Renal cortex interstitium (tissue), 11 donors: ENCODE results near the gene C6orf89. TPM values are rescaled to one million over a fixed set of nuclear protein-coding genes. Genes with fewer than 3 reads are reported as not detected.
"Not testable (repeated sequence)": the region's sequence is repeated elsewhere in the genome, so short reads cannot be mapped to it uniquely, and the experiment has no call there.

Source experiments
- DNase-seq, 11 donors: peaks; one replicate each; pipeline ENCODE4 v3.0.0-alpha.2; 2013; ENCODE audit warnings: low read depth in 9 of 11, low spot score in 4 of 11; ENCODE audit errors: extremely low read depth in 1 of 11
- polyA plus RNA-seq, 3 donors: library from polyadenylated mRNA; unstranded; fragments of 120-200 nt; gene quantifications; one replicate each; pipeline ENCODE4 v1.2.1, GENCODE V29; 2013; ENCODE audit not compliant: insufficient read length in 3 of 3

C6orf89 gene
- polyA plus RNA-seq, 3 donors, result 43.6 to 47.4 (median 46.6) TPM

DNA sequence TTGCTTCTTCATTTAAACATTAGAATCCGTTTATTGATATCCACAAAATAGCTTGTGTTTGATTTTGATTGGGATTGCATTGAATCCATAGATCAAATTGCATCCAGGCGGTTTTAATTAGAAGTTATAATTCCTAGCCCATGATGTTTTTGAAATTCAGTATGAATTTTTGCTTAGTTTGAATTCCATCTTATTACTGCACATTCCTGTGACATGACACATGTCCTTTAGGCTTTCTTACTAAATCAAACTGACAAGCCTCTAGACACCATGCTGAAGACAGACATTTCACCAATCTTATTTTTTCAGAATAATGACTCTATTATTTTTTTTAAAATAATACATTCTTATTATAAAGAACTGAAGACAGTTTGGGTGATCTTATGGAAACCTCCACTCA is 47.4 kb downstream of the C6orf89 start:
- no peak for DNase-seq

DNA sequence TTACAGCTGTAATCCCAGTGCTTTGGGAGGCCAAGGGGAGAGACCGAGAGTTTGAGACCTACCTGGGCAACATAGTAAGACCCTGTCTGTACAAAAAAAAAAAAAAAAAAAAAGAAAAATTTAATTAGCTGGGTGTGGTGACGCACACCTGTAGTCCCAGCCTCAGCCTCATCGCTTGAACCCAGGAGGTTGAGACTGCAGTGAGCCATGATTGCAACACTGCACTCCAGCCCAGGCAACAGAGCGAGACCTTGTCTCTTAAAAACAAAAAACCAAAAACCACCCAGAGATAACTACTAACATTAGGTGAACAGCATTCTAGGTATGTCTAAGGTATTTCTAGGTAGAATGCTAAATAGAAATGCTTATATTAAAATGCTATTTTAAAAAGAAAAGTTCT is 47.8 kb downstream of the C6orf89 start:
- DNase-seq, result no peak

DNA sequence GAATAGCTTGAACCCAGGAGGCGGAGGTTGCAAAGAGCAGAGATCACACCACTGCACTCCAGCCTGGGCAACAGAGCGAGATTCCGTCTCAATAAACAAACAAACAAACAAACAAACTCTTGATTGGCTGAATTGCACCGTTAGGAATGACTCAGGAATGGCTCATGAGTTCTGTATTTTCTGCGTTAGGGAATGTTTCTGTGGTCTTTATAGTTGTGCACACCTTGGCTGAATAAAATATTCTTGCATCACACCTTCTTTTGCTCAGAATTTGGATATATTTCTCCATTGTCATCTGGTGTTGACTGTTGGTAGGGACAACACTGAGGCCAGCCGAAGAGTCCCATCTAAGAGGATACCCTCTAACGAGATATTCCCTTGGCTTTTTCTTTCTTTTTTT is 49.1 kb downstream of the C6orf89 start:
- DNase-seq, result no peak

DNA sequence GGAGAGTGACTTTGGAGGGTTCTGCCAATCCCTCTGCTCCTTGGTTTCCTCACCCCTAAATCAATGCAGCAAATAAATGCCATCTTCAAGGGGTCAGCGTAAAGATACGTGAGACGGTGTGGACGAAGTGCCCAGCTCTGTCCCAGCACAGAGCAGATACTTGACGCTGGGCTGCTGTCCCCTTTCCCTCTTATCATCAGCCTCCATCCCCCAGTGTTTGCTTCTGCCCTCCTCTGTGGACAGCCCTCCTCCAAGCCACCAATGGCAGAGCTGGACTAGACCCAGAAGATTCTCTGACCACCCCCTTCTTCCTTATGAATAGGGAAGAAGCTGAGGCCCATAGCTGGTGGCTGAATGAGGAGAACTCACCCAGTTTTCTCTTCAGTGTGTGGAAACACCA is 51.1 kb downstream of the C6orf89 start:
- no peak for DNase-seq

DNA sequence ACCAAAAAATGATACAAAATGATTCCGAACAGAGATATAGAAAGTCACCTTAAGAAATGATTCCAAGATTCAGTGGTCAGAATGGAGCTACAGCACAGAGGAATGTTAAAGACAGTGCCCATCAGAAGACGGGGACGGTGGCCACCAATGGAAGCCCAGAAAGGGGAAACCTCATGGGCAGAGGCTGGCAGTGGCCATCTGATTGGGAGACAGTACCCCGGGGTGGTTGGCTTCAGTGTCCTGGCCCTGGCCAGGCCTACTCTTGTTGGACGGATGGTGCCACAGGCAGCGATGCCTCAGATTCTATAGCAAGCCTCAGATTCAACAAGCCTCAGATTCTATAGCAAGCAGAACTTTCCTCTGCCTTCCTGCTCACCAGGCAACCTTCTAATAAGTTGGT is 52.1 kb downstream of the C6orf89 start:
- no peak for DNase-seq

DNA sequence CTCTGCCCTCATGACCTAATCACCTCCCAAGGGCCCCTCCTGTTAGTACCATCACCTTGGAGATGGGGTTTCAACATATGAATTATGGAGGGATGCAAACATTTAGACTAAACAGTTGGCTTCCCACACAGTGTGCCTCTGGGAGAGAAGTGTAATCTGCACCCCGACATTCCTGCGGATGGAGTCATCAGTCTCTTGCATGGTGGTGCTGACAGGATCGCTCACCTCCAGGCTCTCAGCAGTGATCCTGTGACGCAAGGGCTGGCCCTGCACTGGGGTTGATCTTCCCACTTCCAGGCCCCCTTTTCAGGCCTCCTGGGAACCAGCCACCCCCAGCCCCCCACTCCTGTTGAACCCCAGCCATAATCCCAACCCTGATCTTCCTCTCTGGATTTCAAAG is 52.8 kb downstream of the C6orf89 start:
- DNase-seq, result no peak

DNA sequence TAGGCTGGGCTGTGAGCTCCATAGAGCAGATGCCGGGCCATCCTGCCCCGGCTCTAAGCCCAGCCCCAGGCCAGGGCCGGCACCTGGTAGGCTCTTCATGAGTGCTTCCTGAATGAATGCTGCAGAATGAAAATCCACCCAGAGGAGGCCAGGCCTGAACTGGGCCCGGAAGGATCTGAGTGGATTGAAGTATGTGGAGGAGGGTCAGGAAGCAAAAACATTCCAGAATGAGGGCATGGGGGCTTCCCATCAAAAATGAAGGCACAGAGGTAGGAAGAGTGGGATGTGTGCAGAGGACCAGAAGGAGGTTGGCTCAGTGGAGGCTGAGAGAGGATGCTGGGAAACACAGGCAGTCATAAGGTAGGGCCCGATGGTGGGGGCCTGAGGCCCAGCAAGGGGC is 53.3 kb downstream of the C6orf89 start:
- not testable (repeated sequence) for DNase-seq

DNA sequence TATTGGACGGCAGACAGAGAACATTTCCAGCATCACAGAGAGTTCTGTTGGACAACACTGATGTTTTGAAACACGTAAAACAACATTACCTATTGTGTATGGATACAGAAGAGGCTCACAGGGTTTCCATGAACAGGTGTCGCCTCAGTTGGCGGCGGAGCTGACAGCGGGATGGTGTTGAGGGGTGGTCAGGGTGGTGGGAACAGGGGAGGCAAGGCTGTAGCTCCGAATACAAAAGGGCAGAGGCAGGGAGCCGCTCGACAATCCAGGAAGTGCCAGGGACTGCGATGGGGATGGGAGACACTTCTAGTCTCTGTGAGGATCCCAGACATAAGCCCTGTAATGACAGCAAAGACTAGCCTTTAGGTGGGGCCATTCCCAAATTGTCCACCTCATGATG is 54.3 kb downstream of the C6orf89 start:
- no peak for DNase-seq

DNA sequence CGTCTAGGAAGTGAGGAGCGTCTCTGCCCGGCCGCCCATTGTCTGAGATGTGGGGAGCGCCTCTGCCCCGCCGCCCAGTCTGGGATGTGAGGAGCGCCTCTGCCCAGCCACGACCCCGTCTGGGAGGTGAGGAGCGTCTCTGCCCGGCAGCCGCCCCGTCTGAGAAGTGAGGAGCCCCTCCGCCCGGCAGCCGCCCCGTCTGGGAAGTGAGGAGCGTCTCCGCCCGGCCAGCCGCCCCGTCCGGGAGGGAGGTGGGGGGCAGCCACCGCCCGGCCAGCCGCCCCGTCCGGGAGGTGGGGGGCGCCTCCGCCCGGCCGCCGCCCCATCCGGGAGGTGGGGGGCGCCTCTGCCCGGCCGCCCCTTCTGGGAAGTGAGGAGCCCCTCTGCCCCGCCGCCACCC is 55.8 kb downstream of the C6orf89 start:
- not testable (repeated sequence) for DNase-seq

DNA sequence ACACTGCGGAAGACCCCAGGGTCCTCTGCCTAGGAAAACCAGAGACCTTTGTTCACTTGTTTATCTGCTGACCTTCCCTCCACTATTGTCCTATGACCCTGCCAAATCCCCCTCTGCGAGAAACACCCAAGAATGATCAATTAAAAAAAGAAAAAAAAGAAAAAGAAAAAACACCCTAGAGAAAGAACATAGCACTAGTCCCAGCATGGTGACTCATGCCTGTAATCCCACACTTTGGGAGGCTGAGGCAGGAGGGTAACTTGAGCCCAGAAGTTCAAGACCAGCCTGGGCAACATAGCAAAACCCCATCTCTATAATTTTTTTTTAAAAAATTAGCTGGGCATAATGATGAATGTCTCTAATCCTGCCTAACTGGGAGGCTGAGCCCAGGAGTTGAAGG is 56.6 kb downstream of the C6orf89 start:
- not testable (repeated sequence) for DNase-seq

DNA sequence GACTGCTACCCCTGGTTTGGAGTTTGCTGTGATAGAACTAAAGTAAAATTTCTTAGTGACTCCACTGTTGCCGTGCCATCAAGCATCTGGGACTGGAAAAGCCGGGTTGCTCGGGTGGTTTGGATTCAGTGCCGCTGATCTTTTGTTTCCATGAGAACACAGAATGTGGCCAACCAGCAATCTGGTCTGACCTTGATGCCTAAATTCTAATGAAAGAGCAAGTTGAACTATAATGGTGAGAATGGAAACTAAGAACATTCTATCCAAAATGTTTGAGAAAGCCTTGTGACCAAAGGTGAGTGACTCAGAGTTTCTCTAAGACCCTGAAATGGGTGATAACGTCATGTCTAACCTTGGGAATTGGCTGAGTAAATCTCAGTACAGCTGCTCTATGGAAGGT is 58.9 kb downstream of the C6orf89 start:
- DNase-seq, result no peak

DNA sequence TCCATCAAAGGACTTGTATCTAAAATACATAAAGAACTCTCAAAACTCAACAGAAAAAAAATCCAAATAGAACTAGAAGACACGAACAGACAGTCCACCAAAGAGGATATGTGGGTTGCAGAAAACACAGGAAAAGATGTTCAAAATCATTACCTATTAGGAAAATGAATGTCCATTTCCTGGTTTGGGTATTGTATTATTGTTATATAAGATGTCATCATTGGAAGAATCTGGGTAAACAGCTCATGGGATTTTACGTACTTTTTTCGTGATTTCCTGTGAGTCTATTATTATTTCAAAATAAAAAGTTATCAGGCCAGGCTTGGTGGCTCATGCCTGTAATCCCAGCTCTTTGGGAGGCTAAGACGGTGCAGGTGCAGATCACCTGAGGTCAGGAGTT is 59.5 kb downstream of the C6orf89 start:
- DNase-seq, result no peak

DNA sequence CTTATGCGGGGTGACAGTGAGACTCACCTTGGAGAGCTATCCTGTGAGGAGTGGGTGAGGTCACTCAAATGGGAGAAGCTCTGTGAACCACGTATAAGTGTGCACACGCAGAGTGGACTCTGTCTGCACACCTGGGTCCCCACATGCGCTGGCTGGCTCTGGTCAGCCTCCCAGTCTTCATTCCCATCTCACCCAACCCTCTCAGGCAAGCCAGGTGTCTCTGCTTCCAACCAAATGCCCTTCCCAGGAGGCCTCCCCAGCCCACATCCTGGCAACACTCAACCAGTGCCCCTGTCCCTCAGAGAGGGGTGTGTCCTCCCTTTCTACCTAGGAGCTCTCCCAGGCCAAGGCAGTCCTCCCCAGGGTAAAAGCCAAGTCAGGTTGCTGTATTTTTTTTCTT is 60.8 kb downstream of the C6orf89 start:
- no peak for DNase-seq

DNA sequence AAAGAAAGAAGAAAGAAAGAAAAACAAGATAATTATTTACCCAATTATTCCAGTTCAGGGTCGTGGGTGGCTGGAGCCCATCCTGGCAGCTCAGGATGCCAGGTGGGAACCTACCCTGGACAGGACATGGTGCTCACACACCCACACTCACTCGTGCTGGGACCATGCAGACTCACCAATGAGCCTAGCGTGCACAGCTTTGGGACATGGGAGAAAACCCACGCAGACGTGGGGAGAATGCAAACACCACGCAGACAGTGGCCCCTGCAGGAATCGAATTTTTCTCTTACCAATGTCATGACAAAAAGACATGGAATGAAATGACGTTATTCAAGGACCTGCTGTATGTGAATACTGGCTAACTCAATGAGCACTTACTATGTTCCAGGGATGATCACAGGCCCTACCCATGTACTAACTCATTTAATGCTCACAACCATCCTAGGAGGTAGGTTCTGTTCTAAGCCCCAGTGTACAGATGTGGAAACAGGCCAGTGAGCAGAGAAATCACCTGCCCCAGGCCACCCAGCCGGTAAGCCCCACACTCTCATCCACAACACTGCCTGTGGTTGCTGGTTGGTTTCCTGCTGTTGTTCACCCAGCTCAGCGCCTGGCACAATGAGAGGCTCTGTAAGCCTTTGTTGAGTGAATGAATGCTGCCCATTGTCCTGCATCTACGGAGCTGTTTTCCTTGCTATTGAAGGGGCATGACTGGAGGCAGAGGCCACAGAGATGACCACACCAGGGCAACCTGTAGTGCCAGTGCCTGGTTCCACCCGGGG is 62.0 kb downstream of the C6orf89 start:
- no peak for DNase-seq

DNA sequence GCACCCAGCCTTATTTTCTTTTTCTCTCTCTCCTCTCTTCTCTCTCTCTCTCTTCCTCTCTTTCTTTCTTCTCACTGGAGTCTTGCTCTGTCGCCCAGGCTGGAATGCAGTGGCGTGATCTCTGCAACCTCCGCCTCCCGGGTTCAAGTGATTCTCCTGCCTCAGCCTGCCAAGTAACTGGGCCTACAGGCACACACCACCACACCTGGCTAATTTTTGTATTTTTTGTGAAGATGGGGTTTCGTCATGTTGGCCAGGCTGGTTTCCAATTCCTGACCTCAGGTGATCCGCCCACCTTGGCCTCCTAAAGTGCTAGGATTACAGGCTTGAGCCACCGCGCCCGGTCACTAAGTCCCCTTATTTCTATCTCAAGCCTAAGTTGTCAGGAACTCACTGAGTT is 63.3 kb downstream of the C6orf89 start:
- DNase-seq, result not testable (repeated sequence)

DNA sequence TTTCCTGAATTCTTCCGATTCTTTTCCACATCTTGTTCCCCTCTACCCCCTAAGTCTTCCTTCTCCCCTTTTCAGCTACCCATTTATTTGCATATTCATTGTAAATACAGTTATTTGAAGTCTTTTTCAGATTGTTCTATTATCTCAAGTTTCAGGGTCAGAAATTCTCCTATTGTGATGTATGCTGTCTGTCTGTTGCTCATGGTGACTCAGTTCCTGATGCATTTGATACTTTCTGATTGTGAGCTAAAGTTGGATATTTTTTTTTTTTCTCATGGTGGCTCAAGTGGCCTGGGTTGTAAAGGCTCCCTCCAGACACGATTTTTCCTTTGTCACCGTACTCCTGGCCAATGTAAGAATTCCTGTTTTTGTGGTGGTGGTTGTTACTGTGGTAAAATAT is 63.9 kb downstream of the C6orf89 start:
- DNase-seq, result no peak

DNA sequence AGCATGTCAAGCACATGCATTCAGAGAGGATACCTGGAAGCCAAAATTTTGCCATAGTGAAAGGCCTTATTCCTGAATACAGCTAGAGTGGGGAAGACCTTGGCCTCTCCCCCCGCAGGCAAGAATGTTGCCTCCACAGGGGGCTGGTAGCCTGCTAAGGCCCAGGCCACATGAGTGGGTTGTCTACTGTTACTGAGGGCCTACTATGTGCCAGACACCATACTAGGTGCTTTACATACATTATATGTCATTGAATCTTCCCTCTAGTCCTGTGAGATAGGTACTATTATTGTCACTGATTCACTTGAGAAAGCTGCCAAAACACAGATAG is 68.1 kb downstream of the C6orf89 start:
- no peak for DNase-seq

DNA sequence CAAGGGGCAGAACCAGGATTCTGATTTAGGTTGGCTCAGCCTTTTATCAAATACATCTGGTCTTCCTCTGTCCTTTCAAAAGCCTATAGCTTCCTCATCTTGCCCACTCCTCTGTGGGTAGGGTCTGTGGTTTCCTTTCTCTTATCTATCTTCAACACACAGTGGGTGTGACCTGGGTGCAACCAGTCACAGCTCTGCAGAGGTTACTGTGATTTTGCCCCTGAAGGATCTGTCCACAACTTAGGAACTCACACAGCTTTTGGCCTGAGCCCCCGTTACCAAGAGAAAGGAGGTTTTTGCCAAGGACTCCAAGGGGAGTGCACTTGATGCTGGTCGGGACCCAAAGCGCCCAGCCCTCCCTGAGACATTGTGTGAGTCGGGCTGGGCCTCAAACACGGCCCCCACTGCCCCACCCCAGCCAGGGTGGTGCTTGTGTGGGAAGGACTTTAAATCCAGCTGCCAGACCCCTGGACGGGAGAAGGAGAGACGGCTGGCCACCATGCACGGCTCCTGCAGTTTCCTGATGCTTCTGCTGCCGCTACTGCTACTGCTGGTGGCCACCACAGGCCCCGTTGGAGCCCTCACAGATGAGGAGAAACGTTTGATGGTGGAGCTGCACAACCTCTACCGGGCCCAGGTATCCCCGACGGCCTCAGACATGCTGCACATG is 68.6 kb downstream of the C6orf89 start, which contains the start of gene PI16:
Gene PI16 (plus strand): TSS at position 477 of the 670 bp plus-strand sequence. CDS start 23 bp downstream, at position 500.
- no peak for DNase-seq

DNA sequence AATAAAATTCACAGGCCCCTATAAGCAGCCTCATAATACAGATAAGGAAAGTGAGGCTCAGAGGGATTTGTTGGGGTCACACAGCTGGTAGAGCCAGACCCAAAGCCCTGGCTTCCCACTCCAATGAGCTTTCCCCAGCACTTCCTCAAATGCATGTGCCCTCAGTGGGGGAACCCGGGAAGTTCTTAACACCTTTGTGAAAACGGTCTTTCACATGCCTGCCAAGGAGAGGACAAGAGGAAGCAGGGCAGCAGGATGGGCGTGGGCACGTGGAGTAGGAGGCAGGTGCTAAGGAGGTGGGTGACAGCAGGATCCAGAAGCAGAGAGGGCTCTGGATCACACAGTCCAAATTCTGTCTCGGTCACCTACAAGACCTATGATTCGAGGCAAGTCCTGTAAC is 69.4 kb downstream of the C6orf89 start:
- DNase-seq, result no peak

DNA sequence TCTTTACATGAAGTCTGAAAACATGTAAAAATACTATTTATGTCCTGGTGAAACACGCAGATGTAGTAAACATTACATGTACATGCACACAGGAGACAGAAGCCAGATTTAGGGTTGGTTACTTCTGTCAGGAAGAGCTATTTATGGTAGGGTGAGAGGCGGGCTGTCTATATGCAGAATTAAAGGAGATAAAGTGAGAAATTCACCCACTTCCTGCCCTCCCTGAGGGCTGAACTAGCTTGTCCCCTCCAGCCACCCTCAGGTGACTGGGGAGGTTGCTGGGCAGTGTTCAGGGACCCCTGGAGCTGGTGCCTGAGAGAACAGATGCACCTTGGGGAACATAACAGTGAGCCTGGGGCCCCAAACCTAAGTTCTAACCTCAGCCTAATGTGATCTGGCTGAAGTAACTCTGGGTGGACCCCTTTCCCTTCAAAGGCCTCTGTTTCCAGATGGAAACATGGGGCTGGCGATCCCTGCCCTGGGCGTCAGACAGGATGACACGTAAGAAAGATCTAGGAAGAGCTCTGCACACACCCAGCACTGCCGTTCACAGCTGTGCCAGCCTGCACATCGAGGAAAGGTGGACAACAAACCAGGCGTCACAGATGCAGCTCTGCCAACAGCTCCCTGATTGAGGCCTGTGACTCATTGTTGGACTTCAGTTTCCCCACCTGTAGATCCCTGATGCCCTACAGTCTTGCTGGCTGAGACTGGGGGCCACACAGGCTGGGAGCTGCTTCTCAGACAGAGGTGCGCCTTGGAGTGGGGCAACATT is 70.1 kb downstream of the C6orf89 start:
- no peak for DNase-seq
